GM13976 (cell line): ENCODE measurements around the gene TADA3.
A peak's percentile ranks its signal among the peaks of the same experiment; 100 is the strongest.

Experiments used
- DNase-seq: peaks from one replicate; pipeline ENCODE4 v3.0.0; 2012; ENCODE audit warnings: low spot score
- in situ Hi-C: fragments of 300-500 bp; cut with MboI; formaldehyde crosslinking; loops from one replicate; pipeline ENCODE4 v1.12.0; 2022; ENCODE audit warnings: low sequenced_read_pairs, mixed read lengths, inconsistent platforms; ENCODE audit not compliant: unreplicated experiment
- TF ChIP-seq, protein P1 (sequence below): IDR thresholded peaks from 2 replicates; pipeline ENCODE4 v1.5.1; 2012; ENCODE audit warnings: borderline replicate concordance, mild to moderate bottlenecking; ENCODE audit not compliant: insufficient read depth; ENCODE audit errors: extremely low read depth, missing control alignments, control extremely low read depth

Gene TADA3

DNA sequence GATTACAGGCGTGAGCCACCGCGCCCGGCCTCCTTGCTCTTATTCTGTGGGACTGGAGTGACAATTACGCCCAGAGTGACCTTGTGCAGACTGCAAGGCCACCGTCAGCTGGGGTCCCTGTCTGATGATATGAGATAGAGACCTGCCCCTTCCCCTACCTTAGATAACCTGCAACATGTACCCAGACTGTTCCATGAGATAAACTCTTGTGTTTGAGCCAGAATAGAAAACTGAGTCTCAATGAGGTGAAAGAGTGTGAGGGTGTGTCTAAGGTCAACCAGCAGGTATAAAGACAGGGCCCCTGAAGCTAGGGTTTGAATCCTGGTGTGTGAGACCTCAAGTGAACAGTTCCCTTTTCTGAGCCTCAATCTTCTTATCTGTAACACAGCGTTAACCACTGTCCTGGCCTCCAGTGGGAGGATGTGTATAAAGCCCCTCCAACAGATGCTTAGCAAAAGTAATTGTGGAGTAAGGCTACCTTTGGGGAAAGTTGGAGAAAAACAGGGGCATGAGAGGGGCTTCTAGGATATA lies 6.0 kb downstream of the TADA3 start:
- DNase-seq: no peak
- TF ChIP-seq, protein P1, sequence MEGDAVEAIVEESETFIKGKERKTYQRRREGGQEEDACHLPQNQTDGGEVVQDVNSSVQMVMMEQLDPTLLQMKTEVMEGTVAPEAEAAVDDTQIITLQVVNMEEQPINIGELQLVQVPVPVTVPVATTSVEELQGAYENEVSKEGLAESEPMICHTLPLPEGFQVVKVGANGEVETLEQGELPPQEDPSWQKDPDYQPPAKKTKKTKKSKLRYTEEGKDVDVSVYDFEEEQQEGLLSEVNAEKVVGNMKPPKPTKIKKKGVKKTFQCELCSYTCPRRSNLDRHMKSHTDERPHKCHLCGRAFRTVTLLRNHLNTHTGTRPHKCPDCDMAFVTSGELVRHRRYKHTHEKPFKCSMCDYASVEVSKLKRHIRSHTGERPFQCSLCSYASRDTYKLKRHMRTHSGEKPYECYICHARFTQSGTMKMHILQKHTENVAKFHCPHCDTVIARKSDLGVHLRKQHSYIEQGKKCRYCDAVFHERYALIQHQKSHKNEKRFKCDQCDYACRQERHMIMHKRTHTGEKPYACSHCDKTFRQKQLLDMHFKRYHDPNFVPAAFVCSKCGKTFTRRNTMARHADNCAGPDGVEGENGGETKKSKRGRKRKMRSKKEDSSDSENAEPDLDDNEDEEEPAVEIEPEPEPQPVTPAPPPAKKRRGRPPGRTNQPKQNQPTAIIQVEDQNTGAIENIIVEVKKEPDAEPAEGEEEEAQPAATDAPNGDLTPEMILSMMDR: no peak
- in situ Hi-C loops: no loop called here

DNA sequence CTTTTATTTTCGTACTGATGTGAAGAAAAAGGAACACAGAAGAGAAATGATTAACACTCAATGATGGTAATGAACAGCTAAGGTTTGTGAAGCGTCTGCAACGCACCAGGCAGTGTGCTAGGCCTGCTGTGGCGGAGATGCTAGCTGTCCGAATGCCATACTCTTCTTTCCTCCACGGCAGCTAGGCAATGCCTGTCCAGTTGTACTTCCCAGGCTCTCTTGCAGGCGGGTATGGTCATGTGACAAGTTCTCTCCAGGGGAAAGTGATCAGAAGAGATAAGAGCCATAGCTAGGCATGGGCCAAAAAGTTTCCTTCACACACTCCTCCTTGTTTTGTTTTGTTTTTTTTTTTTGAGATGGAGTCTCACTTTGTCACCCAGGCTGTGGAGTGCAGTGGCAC lies 6.7 kb downstream of the TADA3 start:
- TF ChIP-seq, protein P1: no peak
- in situ Hi-C loops: no loop called here
- DNase-seq: no peak

DNA sequence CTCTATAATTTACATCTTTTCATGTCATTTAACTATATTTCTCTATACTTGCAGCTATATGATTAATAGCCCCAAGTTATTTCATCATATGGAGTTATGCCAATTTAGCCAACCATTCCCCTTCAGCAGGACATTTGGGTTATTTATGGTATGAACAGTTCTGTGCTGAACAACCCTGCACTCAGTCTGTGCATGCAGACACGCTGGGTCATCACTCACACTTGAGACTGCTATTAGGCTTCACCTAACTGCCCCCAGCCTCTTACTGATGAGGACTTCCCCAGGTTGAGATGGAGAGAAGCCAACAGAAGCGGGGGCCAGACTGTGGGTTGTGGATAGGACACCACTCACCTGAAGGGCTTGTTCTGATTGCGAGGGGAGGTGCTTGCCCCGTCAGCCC lies 7.3 kb downstream of the TADA3 start:
- no peak for DNase-seq
- TF ChIP-seq, protein P1: no peak
- in situ Hi-C loops: no loop called here

DNA sequence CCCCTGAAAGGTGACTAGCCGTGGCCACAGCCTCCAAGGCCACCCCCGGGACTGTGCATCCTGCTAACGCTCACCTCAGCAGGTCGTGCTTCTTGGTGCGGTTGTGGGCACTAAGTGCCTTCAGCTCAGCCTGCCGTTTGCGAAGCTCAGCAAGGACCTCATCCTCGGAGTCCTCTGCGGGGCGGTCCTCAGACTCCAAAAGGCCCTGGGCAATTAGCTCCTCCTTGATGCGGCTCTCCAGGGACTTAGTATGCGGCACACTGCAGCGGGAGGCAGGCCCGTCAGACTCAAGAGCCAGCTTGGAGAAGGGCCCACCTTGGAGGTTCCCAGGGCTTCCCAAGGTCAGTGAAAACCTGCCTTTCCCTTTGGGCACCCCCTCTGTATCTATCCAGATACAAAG lies 8.3 kb downstream of the TADA3 start:
- TF ChIP-seq, protein P1: no peak
- no peak for DNase-seq
- in situ Hi-C loops: no loop called here

DNA sequence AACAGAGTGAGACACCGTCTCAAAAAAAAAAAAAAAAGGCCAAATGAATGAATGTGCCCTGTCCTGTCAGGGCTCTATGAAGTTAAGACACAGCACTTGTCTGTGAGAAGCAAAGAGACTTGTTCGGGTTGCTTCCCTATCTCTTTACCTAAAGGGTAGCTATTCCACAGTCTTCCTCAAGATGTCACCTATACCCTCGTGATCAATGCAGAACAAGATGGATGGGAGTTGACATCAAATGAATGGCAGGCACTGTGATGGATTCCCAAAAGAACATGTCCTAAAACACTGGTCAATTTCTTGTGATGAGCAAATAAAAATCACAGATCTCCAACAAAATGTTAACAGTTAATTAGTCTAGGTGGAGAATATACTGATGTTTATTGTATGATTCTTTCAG lies 9.5 kb downstream of the TADA3 start:
- no peak for DNase-seq
- TF ChIP-seq, protein P1: peak; percentile 20
- in situ Hi-C loops: no loop called here

DNA sequence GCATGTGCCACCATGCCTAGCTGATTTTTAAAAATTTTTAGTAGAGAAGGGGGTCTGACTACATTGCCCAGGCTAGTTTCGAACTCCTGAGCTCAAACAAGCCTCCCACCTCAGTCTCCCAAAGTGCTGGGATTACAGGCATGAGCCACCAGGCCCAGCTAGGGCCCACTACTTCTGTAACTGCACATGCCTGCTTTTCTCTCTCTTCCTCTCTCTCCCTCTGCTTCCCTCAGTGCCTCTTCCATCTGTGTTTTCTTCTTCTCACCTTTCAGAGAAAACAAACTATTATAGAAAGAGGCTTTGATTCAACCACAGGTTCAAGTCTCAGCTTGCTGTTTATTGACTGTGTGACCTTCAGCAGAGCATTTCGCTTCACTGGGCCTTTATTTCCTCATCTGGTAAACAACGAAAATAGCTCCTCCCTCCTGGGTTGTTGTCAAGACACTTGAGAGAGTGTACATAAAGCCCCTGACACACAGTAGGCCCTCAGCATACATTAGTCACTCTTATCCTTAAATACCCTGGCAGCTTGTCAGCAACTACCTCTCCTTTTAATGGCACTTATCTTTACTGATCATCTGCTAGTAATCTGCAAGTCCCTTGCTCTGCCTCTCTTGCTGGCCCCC lies 10.2 kb downstream of the TADA3 start:
- in situ Hi-C loops: no loop called here
- DNase-seq: no peak
- TF ChIP-seq, protein P1: no peak
